SK-N-SH treated with all-trans-retinoic acid at 6 μM for 48 hours (cell line): ENCODE results near the gene ADD3.

Experiments used
- BACH2 ChIP-seq: fragments of 250-450 bp; sonication (Bioruptor Pico); IDR thresholded peaks from 2 replicates; pipeline ENCODE4 v1.9.0; 2021; ENCODE audit warnings: mild to moderate bottlenecking, borderline replicate concordance
- ESRRG ChIP-seq: fragments of 250-450 bp; sonication (Bioruptor Pico); IDR thresholded peaks from 2 replicates; pipeline ENCODE4 v1.6.1; 2021; ENCODE audit warnings: mild to moderate bottlenecking
- OSR1 ChIP-seq: fragments of 250-450 bp; sonication (Bioruptor Pico); IDR thresholded peaks from 2 replicates; pipeline ENCODE4 v1.8.0; 2022; ENCODE audit warnings: moderate library complexity, mild to moderate bottlenecking, inconsistent platforms
- PATZ1 ChIP-seq: fragments of 250-450 bp; sonication (Bioruptor Pico); IDR thresholded peaks from 2 replicates; pipeline ENCODE4 v1.8.0; 2020; ENCODE audit warnings: mild to moderate bottlenecking, moderate library complexity, borderline replicate concordance
- POU6F1 ChIP-seq: fragments of 250-450 bp; sonication (Bioruptor Pico); IDR thresholded peaks from 2 replicates; pipeline ENCODE4 v1.8.0; 2021; ENCODE audit warnings: low read depth, mild to moderate bottlenecking, moderate library complexity, borderline replicate concordance
- RARB ChIP-seq: fragments of 250-450 bp; sonication (Bioruptor Pico); IDR thresholded peaks from 2 replicates; pipeline ENCODE4 v1.8.0; 2021; ENCODE audit warnings: mild to moderate bottlenecking, moderate library complexity
- TCF4 ChIP-seq: fragments of 250-450 bp; sonication (Bioruptor Pico); IDR thresholded peaks from 2 replicates; pipeline ENCODE4 v1.8.0; 2021; ENCODE audit warnings: mild to moderate bottlenecking, moderate library complexity, borderline replicate concordance
- TSHZ2 ChIP-seq: fragments of 250-450 bp; sonication (Bioruptor Pico); IDR thresholded peaks from 2 replicates; pipeline ENCODE4 v1.5.0; 2020; ENCODE audit warnings: mild to moderate bottlenecking, moderate library complexity
- ZFP3 ChIP-seq: fragments of 250-450 bp; sonication (Bioruptor Pico); IDR thresholded peaks from 2 replicates; pipeline ENCODE4 v1.5.0; 2020; ENCODE audit warnings: mild to moderate bottlenecking, moderate library complexity
- ZFP30 ChIP-seq: fragments of 450-650 bp; formaldehyde crosslinking; IDR thresholded peaks from 2 replicates; pipeline ENCODE4 v1.5.0; 2022; ENCODE audit warnings: mild to moderate bottlenecking, moderate library complexity
- ZNF565 ChIP-seq: fragments of 450-650 bp; formaldehyde crosslinking; conservative IDR thresholded peaks from 2 replicates; pipeline ENCODE4 v1.5.0; 2020; ENCODE audit warnings: low read depth, mild to moderate bottlenecking, moderate library complexity
- ZNF8 ChIP-seq: fragments of 450-650 bp; formaldehyde crosslinking; IDR thresholded peaks from 2 replicates; pipeline ENCODE4 v1.5.0; 2020; ENCODE audit warnings: mild to moderate bottlenecking, moderate library complexity

- TF ChIP-seq OSR1 = no peak
- TF ChIP-seq ZNF8 (CRISPR knock-in tag) = no peak
- TF ChIP-seq PATZ1 (CRISPR knock-in tag) = no peak
- TF ChIP-seq ZNF565 (CRISPR knock-in tag) = no peak
- no peak for TF ChIP-seq ZFP30
- TF ChIP-seq TSHZ2 (CRISPR knock-in tag) = no peak
- no peak for TF ChIP-seq ESRRG (CRISPR knock-in tag)
- TF ChIP-seq RARB = no peak
- no peak for TF ChIP-seq TCF4 (CRISPR knock-in tag)
- no peak for TF ChIP-seq BACH2 (CRISPR knock-in tag)
- no peak for TF ChIP-seq POU6F1 (CRISPR knock-in tag)
- TF ChIP-seq ZFP3 (CRISPR knock-in tag) = no peak
Measured at GRCh38 chr10:110176141-110177030, 168.6 kb downstream of the ADD3 start.
